MM.1S (cell line): ENCODE results near the gene RERE.

Source experiments
- DNase-seq: peaks from one replicate; pipeline ENCODE4 v3.0.0-alpha.2; 2015
- H2AFZ ChIP-seq: fragments of 300-600 bp; sonication (generic); 2 replicates; pipeline ENCODE4 v1.6.0; 2016; ENCODE audit warnings: antibody characterized with exemption, low read length
- H3F3A ChIP-seq: fragments of 300-600 bp; sonication (generic); 2 replicates; pipeline ENCODE4 v1.6.1; 2016; ENCODE audit warnings: mild to moderate bottlenecking, antibody characterized with exemption, low read length, moderate library complexity, mixed read lengths; ENCODE audit not compliant: insufficient read depth
- H3K27ac ChIP-seq: fragments of 300-600 bp; sonication (generic); 2 replicates; pipeline ENCODE4 v1.5.1; 2016; ENCODE audit warnings: mild to moderate bottlenecking, low read length
- H3K27me3 ChIP-seq: fragments of 300-600 bp; sonication (generic); replicated peaks from 2 replicates; pipeline ENCODE4 v1.6.0; 2016; ENCODE audit warnings: low read length; ENCODE audit not compliant: insufficient read depth
- H3K36me3 ChIP-seq: fragments of 300-600 bp; sonication (generic); replicated peaks from 2 replicates; pipeline ENCODE4 v1.6.1; 2016; ENCODE audit warnings: mild to moderate bottlenecking, low read length, mixed read lengths; ENCODE audit not compliant: insufficient read depth
- H3K4me1 ChIP-seq: fragments of 300-600 bp; sonication (generic); 2 replicates; pipeline ENCODE4 v1.6.1; 2016; ENCODE audit warnings: low read length, mixed read lengths
- H3K4me2 ChIP-seq: fragments of 300-600 bp; sonication (generic); 2 replicates; pipeline ENCODE4 v1.6.0; 2016; ENCODE audit warnings: low read depth, low read length
- H3K4me3 ChIP-seq: fragments of 300-600 bp; sonication (generic); 2 replicates; pipeline ENCODE4 v1.5.1; 2016; ENCODE audit warnings: low read length, mixed read lengths
- H3K79me2 ChIP-seq: fragments of 300-600 bp; sonication (generic); 2 replicates; pipeline ENCODE4 v1.6.1; 2016; ENCODE audit warnings: mixed run types, low read length, mixed read lengths
- H3K9ac ChIP-seq: fragments of 300-600 bp; sonication (generic); 2 replicates; pipeline ENCODE4 v1.6.1; 2016; ENCODE audit warnings: low read length, mixed read lengths
- H3K9me2 ChIP-seq: fragments of 300-600 bp; sonication (generic); replicated peaks from 2 replicates; pipeline ENCODE4 v1.6.1; 2016; ENCODE audit warnings: mild to moderate bottlenecking, low read length, mixed read lengths; ENCODE audit not compliant: insufficient read depth
- H3K9me3 ChIP-seq: fragments of 300-600 bp; sonication (generic); replicated peaks from 2 replicates; pipeline ENCODE4 v1.6.1; 2016; ENCODE audit warnings: mild to moderate bottlenecking, low read length, mixed read lengths; ENCODE audit not compliant: insufficient read depth
- H4K20me1 ChIP-seq: fragments of 300-600 bp; sonication (generic); 2 replicates; pipeline ENCODE4 v1.6.1; 2016; ENCODE audit warnings: mild to moderate bottlenecking, low read length, moderate library complexity, mixed read lengths; ENCODE audit not compliant: insufficient read depth
- EZH2 ChIP-seq: fragments of 300-600 bp; sonication (generic); optimal IDR thresholded peaks from 2 replicates; pipeline ENCODE3; 2017; ENCODE audit warnings: low read depth, mild to moderate bottlenecking, antibody characterized with exemption, low read length, mixed read lengths
- EZH2phosphoT487 ChIP-seq: fragments of 300-600 bp; sonication (generic); IDR thresholded peaks from 2 replicates; pipeline ENCODE4 v1.6.1; 2018; ENCODE audit warnings: antibody characterized with exemption, low read length
- TF ChIP-seq, protein P1 (sequence below): fragments of 300-600 bp; sonication (generic); IDR thresholded peaks from 2 replicates; pipeline ENCODE4 v1.5.1; 2016; ENCODE audit warnings: antibody characterized with exemption, low read length, mixed read lengths

Gene RERE

DNA sequence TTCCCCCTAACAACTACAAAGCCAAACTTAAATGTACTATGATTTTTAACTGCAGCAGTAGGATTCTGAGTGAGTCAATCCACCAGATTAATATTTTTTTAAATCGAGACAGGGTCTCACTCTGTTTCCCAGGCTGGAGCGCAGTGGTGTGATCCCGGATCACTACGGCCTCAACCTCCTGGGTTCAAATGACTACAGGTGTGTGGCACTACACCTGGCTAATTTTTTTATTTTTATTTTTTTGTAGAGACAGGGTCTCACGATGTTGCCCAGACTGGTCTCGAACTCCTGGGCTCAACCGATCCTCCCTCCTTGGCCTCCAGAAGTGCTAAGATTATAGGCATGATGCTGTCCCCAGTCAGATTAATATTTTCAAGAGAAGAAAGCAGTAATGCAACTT lies 411.4 kb downstream of the RERE start:
- TF ChIP-seq EZH2phosphoT487 (no peak), EZH2 (no peak)
- TF ChIP-seq, protein P1, sequence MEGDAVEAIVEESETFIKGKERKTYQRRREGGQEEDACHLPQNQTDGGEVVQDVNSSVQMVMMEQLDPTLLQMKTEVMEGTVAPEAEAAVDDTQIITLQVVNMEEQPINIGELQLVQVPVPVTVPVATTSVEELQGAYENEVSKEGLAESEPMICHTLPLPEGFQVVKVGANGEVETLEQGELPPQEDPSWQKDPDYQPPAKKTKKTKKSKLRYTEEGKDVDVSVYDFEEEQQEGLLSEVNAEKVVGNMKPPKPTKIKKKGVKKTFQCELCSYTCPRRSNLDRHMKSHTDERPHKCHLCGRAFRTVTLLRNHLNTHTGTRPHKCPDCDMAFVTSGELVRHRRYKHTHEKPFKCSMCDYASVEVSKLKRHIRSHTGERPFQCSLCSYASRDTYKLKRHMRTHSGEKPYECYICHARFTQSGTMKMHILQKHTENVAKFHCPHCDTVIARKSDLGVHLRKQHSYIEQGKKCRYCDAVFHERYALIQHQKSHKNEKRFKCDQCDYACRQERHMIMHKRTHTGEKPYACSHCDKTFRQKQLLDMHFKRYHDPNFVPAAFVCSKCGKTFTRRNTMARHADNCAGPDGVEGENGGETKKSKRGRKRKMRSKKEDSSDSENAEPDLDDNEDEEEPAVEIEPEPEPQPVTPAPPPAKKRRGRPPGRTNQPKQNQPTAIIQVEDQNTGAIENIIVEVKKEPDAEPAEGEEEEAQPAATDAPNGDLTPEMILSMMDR: no peak
- H2AFZ ChIP-seq: no peak overlapping the region
- no peaks in the 10 kb centered on the region for H3K4me1 ChIP-seq
- no peaks in the 10 kb centered on the region for H3K79me2 ChIP-seq
- no peak overlapping the region for H3K4me2 ChIP-seq
- H3K9me2 ChIP-seq: no peaks in the 10 kb centered on the region
- no peaks in the 10 kb centered on the region for H3K27me3 ChIP-seq
- no peaks in the 10 kb centered on the region for H3K9me3 ChIP-seq
- H4K20me1 ChIP-seq: no peaks in the 10 kb centered on the region
- H3F3A ChIP-seq: no peaks in the 10 kb centered on the region
- H3K36me3 ChIP-seq: no peaks in the 10 kb centered on the region
- no peak for DNase-seq
- no peak overlapping the region for H3K4me3 ChIP-seq
- no peak overlapping the region for H3K9ac ChIP-seq
- H3K27ac ChIP-seq: no peak overlapping the region

DNA sequence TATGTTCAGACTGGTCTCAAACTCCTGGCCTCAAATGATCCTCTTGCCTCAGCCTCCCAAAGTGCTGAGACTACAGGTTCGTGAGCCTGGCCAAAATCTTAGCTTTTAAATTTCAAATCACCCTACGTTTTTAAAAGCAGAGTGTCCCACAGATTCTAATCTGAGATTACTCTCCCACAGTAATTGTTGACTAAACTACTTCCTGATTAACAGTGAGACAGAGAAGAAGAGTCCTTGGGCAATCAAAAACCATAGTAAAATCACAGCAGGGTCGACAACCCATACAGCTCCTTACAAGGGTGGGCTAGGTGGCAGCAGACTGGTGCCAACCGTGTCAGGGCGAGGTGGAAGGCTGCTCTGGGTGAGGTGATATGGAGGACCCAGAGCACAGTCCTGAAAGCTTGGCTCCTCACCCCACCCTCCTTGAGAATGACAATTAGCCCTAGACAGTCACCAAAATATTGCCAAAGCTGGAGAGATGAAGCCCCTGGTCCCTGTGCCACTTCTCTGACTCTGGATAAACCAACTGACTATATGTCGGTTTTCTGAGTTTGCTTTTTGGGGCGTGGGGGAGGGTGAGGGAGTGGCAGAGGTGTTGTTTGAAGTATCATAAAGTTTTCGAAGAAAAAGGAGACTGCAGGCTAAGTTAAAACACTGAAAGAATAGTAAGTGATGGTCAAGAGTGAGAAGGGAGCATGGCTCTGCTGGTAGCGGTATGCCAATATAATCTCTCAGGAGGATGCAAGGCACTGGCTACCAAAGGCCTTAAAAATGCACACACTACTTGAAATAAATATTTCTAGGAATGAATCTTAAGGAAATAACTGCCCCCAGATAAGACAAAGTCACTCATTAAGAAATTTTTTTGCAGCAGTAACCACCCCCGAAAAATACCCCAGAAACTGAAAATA lies 412.7 kb downstream of the RERE start:
- DNase-seq: no peak
- H4K20me1 ChIP-seq: no peaks in the 10 kb centered on the region
- no peaks in the 10 kb centered on the region for H3K9me2 ChIP-seq
- no peaks in the 10 kb centered on the region for H3K79me2 ChIP-seq
- TF ChIP-seq, protein P1: no peak
- TF ChIP-seq EZH2phosphoT487: no peak
- H3K9me3 ChIP-seq: no peaks in the 10 kb centered on the region
- H3K4me2 ChIP-seq: no peak overlapping the region
- no peaks in the 10 kb centered on the region for H3F3A ChIP-seq
- no peaks in the 10 kb centered on the region for H3K27me3 ChIP-seq
- H3K4me3 ChIP-seq: no peak overlapping the region
- H3K36me3 ChIP-seq: no peaks in the 10 kb centered on the region
- H3K9ac ChIP-seq: no peak overlapping the region
- no peak overlapping the region for H2AFZ ChIP-seq
- H3K4me1 ChIP-seq: no peaks in the 10 kb centered on the region
- H3K27ac ChIP-seq: no peak overlapping the region

DNA sequence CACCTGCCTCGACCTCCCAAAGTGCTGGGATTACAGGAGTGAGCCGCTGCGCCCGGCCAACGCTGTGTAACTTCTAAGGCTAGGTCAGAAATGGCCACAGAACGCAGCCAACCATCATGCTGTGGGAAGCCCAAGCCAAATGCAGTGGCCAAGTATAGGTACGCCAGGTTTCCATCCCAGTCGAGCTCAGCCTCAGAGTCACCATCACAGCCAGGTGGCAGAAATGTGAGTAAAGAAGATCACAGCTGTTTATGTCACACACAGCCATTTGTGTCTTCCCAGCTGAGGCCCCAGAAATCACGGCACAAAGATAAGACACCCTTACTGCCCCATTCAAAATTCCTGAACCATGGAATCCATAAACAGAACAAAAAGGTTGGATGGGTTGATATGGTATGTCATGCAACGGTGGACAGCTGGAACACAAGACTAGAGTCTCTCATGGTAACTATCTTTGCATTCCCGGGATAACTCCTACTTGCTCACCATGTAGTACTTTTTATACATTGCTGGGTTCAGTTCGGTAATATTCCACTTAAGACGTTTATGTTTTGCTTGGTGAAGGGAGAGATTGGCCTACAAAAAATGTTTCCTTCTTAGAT lies 415.2 kb downstream of the RERE start:
- Histone ChIP-seq H3K4me1 (peaks cover 21% of the 10 kb centered on the region), H3K27me3 (no peaks in the 10 kb centered on the region), H3K36me3 (no peaks in the 10 kb centered on the region), H3F3A (peaks cover 11% of the 10 kb centered on the region), H4K20me1 (no peaks in the 10 kb centered on the region), H3K9ac (no peak overlapping the region), H3K79me2 (no peaks in the 10 kb centered on the region), H3K27ac (no peak overlapping the region), H3K9me3 (no peaks in the 10 kb centered on the region), H3K9me2 (no peaks in the 10 kb centered on the region), H3K4me2 (no peak overlapping the region), H2AFZ (no peak overlapping the region), H3K4me3 (no peak overlapping the region)
- DNase-seq: no peak
- TF ChIP-seq EZH2: no peak
- TF ChIP-seq, protein P1: no peak
- no peak for TF ChIP-seq EZH2phosphoT487
